IMR-90 (cell line): ENCODE data around the gene MAST1. TPM values are rescaled to one million over a fixed set of nuclear protein-coding genes. Genes with fewer than 3 reads are reported as not detected.

Experiments
- ATAC-seq: fragments of 200-7000 bp; cut with Tn5 transposase; 2 replicates; pipeline ENCODE4 v1.9.1; 2020; ENCODE audit warnings: low read depth, mild to moderate bottlenecking, moderate library complexity
- BruUV-seq: library from RNA; stranded (reverse); fragments of 400-500 nt; replicated peaks from 2 replicates; lab custom pipeline; 2021; lab: Mats Ljungman, UMichigan
- CTCF ChIA-PET: fragments of 300-600 bp; formaldehyde crosslinking; extraction: SDS; loops from one replicate; lab custom pipeline; 2021; ENCODE audit warnings: antibody characterized with exemption; lab: Yijun Ruan, JAX
- POLR2A ChIA-PET: fragments of 300-600 bp; sonication (Branson Sonifier 250); formaldehyde crosslinking; loops from one replicate; lab custom pipeline; 2022; ENCODE audit warnings: antibody characterized with exemption; ENCODE audit not compliant: unreplicated experiment; lab: Charles Lee
- DNase-seq: peaks from one replicate; pipeline ENCODE4 v3.0.0; 2013
- H2AFZ ChIP-seq: replicated peaks from 2 replicates; pipeline ENCODE3; 2013; ENCODE audit warnings: low read length, mild to moderate bottlenecking; ENCODE audit not compliant: poor library complexity
- H2AK5ac ChIP-seq: 2 replicates; pipeline ENCODE4 v1.6.1; 2013; ENCODE audit warnings: low read depth, low read length, inconsistent platforms
- H2AK9ac ChIP-seq: replicated peaks from 2 replicates; pipeline ENCODE3; 2013; ENCODE audit warnings: mild to moderate bottlenecking, low read depth, low read length, moderate library complexity; ENCODE audit not compliant: poor library complexity
- H2BK120ac ChIP-seq: 2 replicates; pipeline ENCODE4 v1.6.1; 2013; ENCODE audit warnings: low read depth, low read length, inconsistent platforms
- H2BK15ac ChIP-seq: 3 replicates; pipeline ENCODE4 v1.6.1; 2013; ENCODE audit warnings: low read depth, low read length, inconsistent platforms
- H2BK20ac ChIP-seq: 2 replicates; pipeline ENCODE4 v1.6.1; 2013; ENCODE audit warnings: low read depth, mild to moderate bottlenecking, inconsistent platforms, low read length, moderate library complexity
- H2BK5ac ChIP-seq: 2 replicates; pipeline ENCODE4 v1.6.1; 2013; ENCODE audit warnings: mild to moderate bottlenecking, low read depth, low read length, inconsistent platforms; ENCODE audit not compliant: poor library complexity, severe bottlenecking
- H3K14ac ChIP-seq: replicated peaks from 2 replicates; pipeline ENCODE4 v1.6.1; 2013; ENCODE audit warnings: low read depth, low read length, inconsistent platforms
- H3K18ac ChIP-seq: 2 replicates; pipeline ENCODE4 v1.6.1; 2013; ENCODE audit warnings: low read depth, low read length, control low read depth
- H3K23ac ChIP-seq: 2 replicates; pipeline ENCODE4 v1.6.1; 2013; ENCODE audit warnings: low read depth, low read length, inconsistent platforms
- H3K27ac ChIP-seq: 2 replicates; pipeline ENCODE4 v1.5.1; 2013; ENCODE audit warnings: mild to moderate bottlenecking, control low read depth, low read length; ENCODE audit not compliant: insufficient read depth
- H3K27me3 ChIP-seq: 2 replicates; pipeline ENCODE4 v1.6.1; 2013; ENCODE audit warnings: low read length; ENCODE audit not compliant: control insufficient read depth, insufficient read depth
- H3K36me3 ChIP-seq: 2 replicates; pipeline ENCODE4 v1.6.1; 2013; ENCODE audit warnings: low read length, mixed read lengths; ENCODE audit not compliant: control insufficient read depth, insufficient read depth
- H3K4ac ChIP-seq: 2 replicates; pipeline ENCODE4 v1.6.1; 2013; ENCODE audit warnings: low read depth, low read length, inconsistent platforms
- H3K4me1 ChIP-seq: 2 replicates; pipeline ENCODE4 v1.6.1; 2013; ENCODE audit warnings: low read length, mixed read lengths; ENCODE audit not compliant: control insufficient read depth, insufficient read depth
- H3K4me2 ChIP-seq: 2 replicates; pipeline ENCODE4 v1.6.1; 2013; ENCODE audit warnings: low read depth, mild to moderate bottlenecking, control low read depth, low read length, moderate library complexity
- H3K4me3 ChIP-seq: 2 replicates; pipeline ENCODE4 v1.5.1; 2013; ENCODE audit warnings: low read depth, mild to moderate bottlenecking, control low read depth, low read length, moderate library complexity; ENCODE audit not compliant: insufficient read depth
- H3K56ac ChIP-seq: 2 replicates; pipeline ENCODE4 v1.6.1; 2013; ENCODE audit warnings: low read length, inconsistent platforms; ENCODE audit not compliant: insufficient read depth; ENCODE audit errors: extremely low read depth
- H3K79me1 ChIP-seq, 2 experiments: 2 replicates each; pipeline ENCODE4 v1.6.1; 2013; ENCODE audit warnings: low read length in 2 of 2, inconsistent platforms in 1 of 2, low read depth in 1 of 2
- H3K9ac ChIP-seq: 2 replicates; pipeline ENCODE4 v1.6.1; 2013; ENCODE audit warnings: low read depth, low read length, control low read depth
- H3K9me1 ChIP-seq: 2 replicates; pipeline ENCODE4 v1.6.1; 2013; ENCODE audit warnings: low read length, inconsistent platforms; ENCODE audit not compliant: insufficient read depth
- H3K9me3 ChIP-seq: 2 replicates; pipeline ENCODE4 v1.6.1; 2013; ENCODE audit warnings: low read length; ENCODE audit not compliant: control insufficient read depth, insufficient read depth
- H4K20me1 ChIP-seq: 2 replicates; pipeline ENCODE4 v1.6.1; 2013; ENCODE audit warnings: low read length, inconsistent platforms; ENCODE audit not compliant: insufficient read depth
- H4K5ac ChIP-seq: 2 replicates; pipeline ENCODE4 v1.6.1; 2013; ENCODE audit warnings: mild to moderate bottlenecking, low read depth, low read length, control low read depth
- H4K8ac ChIP-seq, 2 experiments: 2 replicates each; pipeline ENCODE4 v1.6.1; 2013; ENCODE audit warnings: low read depth in 2 of 2, low read length in 2 of 2, control low read depth in 1 of 2, inconsistent platforms in 1 of 2
- H4K91ac ChIP-seq: 2 replicates; pipeline ENCODE4 v1.6.1; 2013; ENCODE audit warnings: low read depth, low read length, inconsistent platforms; ENCODE audit not compliant: insufficient read depth
- BHLHE40 ChIP-seq: fragments of 150-350 bp; IDR thresholded peaks from 2 replicates; pipeline ENCODE4 v1.6.1; 2016; ENCODE audit warnings: mild to moderate bottlenecking, low read depth, low read length
- CEBPB ChIP-seq: IDR thresholded peaks from 2 replicates; pipeline ENCODE4 v1.6.1; 2012; ENCODE audit warnings: low read depth, low read length, improper control_type of control experiment
- MAFK ChIP-seq: IDR thresholded peaks from 2 replicates; pipeline ENCODE4 v1.6.1; 2012; ENCODE audit warnings: low read depth, low read length, improper control_type of control experiment
- MAZ ChIP-seq: IDR thresholded peaks from 2 replicates; pipeline ENCODE4 v1.6.1; 2012; ENCODE audit warnings: low read depth, mild to moderate bottlenecking, low read length, improper control_type of control experiment, moderate library complexity, borderline replicate concordance
- MXI1 ChIP-seq: IDR thresholded peaks from 2 replicates; pipeline ENCODE4 v1.6.1; 2012; ENCODE audit warnings: low read depth, mild to moderate bottlenecking, low read length, moderate library complexity, borderline replicate concordance
- RAD21 ChIP-seq: IDR thresholded peaks from 2 replicates; pipeline ENCODE4 v1.6.1; 2012; ENCODE audit warnings: low read length, improper control_type of control experiment
- RCOR1 ChIP-seq: IDR thresholded peaks from 2 replicates; pipeline ENCODE4 v1.6.1; 2012; ENCODE audit warnings: mild to moderate bottlenecking, low read length, improper control_type of control experiment; ENCODE audit not compliant: insufficient replicate concordance
- RFX5 ChIP-seq: IDR thresholded peaks from 2 replicates; pipeline ENCODE4 v1.8.0; 2012; ENCODE audit warnings: low read depth, mild to moderate bottlenecking, low read length, moderate library complexity
- WGBS, 2 experiments: methylation state at CpG; one replicate each; pipeline versions ENCODE4 v1.1.5 to v1.1.7; 2013; ENCODE audit warnings: missing lambda C conversion rate in 2 of 2; ENCODE audit not compliant: insufficient read length in 1 of 2; ENCODE audit errors: extremely low coverage in 2 of 2; 5-methylcytosine and 5-hydroxymethylcytosine counted together
- dilution Hi-C: fragments of 300-500 bp; cut with HindIII; formaldehyde crosslinking; loops from one replicate; pipeline ENCODE4 v1.14.3; 2018; ENCODE audit warnings: low sequenced_read_pairs; ENCODE audit not compliant: unreplicated experiment
- in situ Hi-C: fragments of 300-500 bp; cut with MboI; formaldehyde crosslinking; loops from 3 replicates; pipeline ENCODE4 v1.14.3; 2019; ENCODE audit warnings: low sequenced_read_pairs, inconsistent platforms, mixed read lengths
- intact Hi-C: fragments of 100-400 bp; cut with micrococcal nuclease; formaldehyde crosslinking; loops from 2 replicates; pipeline ENCODE4 v1.10.0; 2022
- polyA plus RNA-seq, 3 experiments: library from polyadenylated mRNA; depleted of rRNA; stranded (reverse); fragments of >200 nt; gene quantifications; 2 replicates each; pipeline ENCODE4 v1.2.3, GENCODE V29; 2012; ENCODE audit warnings: low replicate concordance in 1 of 3
- total RNA-seq: library from RNA; depleted of rRNA; stranded (reverse); fragments of >200 nt; gene quantifications from 2 replicates; pipeline ENCODE4 v1.2.3, GENCODE V29; 2012
- TF ChIP-seq, protein P1 (sequence below): fragments of 150-350 bp; IDR thresholded peaks from 2 replicates; pipeline ENCODE4 v1.6.1; 2017; ENCODE audit warnings: mild to moderate bottlenecking, antibody characterized with exemption, low read length, low read depth

Gene MAST1
- total and polyA plus RNA-seq, 2 of the 4 experiments (the other 2 are of a cell fraction): 0.56 to 1.1 TPM

DNA sequence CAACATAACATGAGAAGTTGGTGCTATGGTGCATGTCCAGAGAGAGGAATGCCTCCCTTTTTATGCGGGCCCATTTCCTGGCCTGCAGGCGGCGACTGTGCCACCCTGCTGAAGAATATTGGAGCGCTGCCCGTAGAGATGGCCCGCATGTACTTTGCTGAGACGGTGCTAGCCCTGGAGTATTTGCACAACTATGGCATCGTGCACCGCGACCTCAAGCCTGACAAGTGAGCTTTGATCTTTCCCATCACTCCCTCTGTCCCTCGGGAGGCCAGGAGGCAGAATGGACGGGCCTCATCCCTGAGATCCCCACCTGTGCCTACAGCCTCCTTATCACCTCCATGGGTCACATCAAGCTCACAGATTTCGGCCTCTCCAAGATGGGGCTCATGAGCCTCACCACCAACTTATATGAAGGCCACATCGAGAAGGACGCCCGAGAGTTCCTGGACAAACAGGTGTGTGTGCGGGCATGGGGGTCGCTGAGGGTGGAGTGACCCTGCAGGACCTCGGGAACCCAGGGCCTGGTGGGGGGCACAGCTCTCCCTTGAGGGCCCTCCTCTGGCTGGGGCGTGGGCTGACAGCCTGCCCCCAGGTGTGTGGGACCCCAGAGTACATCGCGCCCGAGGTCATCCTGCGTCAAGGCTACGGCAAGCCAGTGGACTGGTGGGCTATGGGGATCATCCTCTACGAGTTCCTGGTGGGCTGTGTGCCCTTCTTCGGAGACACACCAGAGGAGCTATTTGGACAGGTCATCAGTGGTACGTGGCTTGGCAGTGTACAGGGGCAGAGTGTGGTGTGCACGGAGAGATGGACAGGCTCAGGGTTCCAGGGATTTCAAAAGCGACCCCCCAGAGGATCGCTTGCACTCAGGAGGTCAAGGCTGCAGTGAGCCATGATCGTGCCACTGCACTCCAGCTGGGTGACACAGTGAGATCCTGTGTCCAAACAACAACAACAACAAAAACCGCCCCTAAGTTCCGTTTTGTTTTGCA is 26.7 kb downstream of the MAST1 start:
- Histone ChIP-seq H3K27me3 (peaks cover 7% of the 10 kb centered on the region), H3K79me1 (no peaks in the 10 kb centered on the region), H3K9ac (no peak overlapping the region), H3K56ac (no peak overlapping the region), H2BK20ac (no peak overlapping the region), H3K4me3 (no peak overlapping the region), H2BK15ac (no peak overlapping the region), H3K27ac (no peak overlapping the region), H4K91ac (no peak overlapping the region), H3K9me1 (0 out of 2 replicates have a peak, but pooled peaks cover 4% of the 10 kb centered on the region), H3K18ac (no peak overlapping the region), H2BK5ac (no peak overlapping the region), H3K4me1 (no peaks in the 10 kb centered on the region), H3K36me3 (no peaks in the 10 kb centered on the region), H3K23ac (no peak overlapping the region), H4K20me1 (no peaks in the 10 kb centered on the region), H3K14ac (no peak overlapping the region), H2AK9ac (no peak overlapping the region), H4K5ac (no peak overlapping the region), H3K9me3 (no peaks in the 10 kb centered on the region), H2AFZ (no peak overlapping the region), H2AK5ac (no peak overlapping the region), H4K8ac (no peak overlapping the region), H3K4me2 (no peak overlapping the region), H3K4ac (no peak overlapping the region), H2BK120ac (no peak overlapping the region)
- DNase-seq (no peak), ATAC-seq (no peak)
- dilution Hi-C loops (no loop called here), in situ Hi-C loops (no loop called here), intact Hi-C loops (no loop called here)
- ChIA-PET CTCF (no interaction called here), POLR2A (interaction anchor here (0.6 kb wide), 1 partner anchor 83 kb away, joined by 3 read pairs; no protein-coding TSS in a partner anchor)
- TF ChIP-seq RCOR1 (no peak), MAFK (no peak), CEBPB (no peak), MXI1 (no peak), RFX5 (no peak), MAZ (no peak), RAD21 (no peak), BHLHE40 (no peak)
- TF ChIP-seq, protein P1, sequence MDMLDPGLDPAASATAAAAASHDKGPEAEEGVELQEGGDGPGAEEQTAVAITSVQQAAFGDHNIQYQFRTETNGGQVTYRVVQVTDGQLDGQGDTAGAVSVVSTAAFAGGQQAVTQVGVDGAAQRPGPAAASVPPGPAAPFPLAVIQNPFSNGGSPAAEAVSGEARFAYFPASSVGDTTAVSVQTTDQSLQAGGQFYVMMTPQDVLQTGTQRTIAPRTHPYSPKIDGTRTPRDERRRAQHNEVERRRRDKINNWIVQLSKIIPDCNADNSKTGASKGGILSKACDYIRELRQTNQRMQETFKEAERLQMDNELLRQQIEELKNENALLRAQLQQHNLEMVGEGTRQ: no peak
- WGBS, 2 experiments: 91% methylated on average over 15 of the region's 34 CpGs; no CpG with 5 or more reads in 1 of the 2 experiments
- no TSS peak for BruUV-seq
